Skeletal muscle satellite cell (primary cell): ENCODE measurements around the gene ARFGAP2.

Experiments used
- H3K27me3 ChIP-seq: 2 replicates; pipeline ENCODE4 v1.7.0; 2013; ENCODE audit warnings: low read length; ENCODE audit not compliant: control insufficient read depth, insufficient read depth
- H3K36me3 ChIP-seq: 2 replicates; pipeline ENCODE4 v1.7.0; 2013; ENCODE audit warnings: mild to moderate bottlenecking, control low read depth, low read length; ENCODE audit not compliant: insufficient read depth
- H3K4me1 ChIP-seq: 2 replicates; pipeline ENCODE4 v1.7.0; 2013; ENCODE audit warnings: low read length; ENCODE audit not compliant: control insufficient read depth, insufficient read depth
- H3K4me2 ChIP-seq: 2 replicates; pipeline ENCODE4 v1.7.0; 2013; ENCODE audit warnings: mild to moderate bottlenecking, low read length
- H3K4me3 ChIP-seq: 2 replicates; pipeline ENCODE4 v1.7.0; 2013; ENCODE audit warnings: low read length
- H3K9ac ChIP-seq: 2 replicates; pipeline ENCODE4 v1.7.0; 2013; ENCODE audit warnings: mild to moderate bottlenecking, low read depth, low read length, moderate library complexity
- H3K9me3 ChIP-seq: replicated peaks from 2 replicates; pipeline ENCODE4 v1.7.0; 2013; ENCODE audit warnings: mild to moderate bottlenecking, control low read depth, low read length

The ARFGAP2 gene

GRCh38 chr11:47178737-47179654 lies 2.3 kb upstream of the ARFGAP2 start:
- no peak overlapping the region for H3K4me3 ChIP-seq
- no peaks in the 10 kb centered on the region for H3K27me3 ChIP-seq
- no peak overlapping the region for H3K4me2 ChIP-seq
- H3K36me3 ChIP-seq, result peaks cover 1% of the 10 kb centered on the region
- H3K4me1 ChIP-seq, result peaks cover 17% of the 10 kb centered on the region
- H3K9me3 ChIP-seq, result no peaks in the 10 kb centered on the region
- H3K9ac ChIP-seq, result no peak overlapping the region

GRCh38 chr11:47178316-47178715 lies 1.6 kb upstream of the ARFGAP2 start:
- H3K4me2 ChIP-seq, result no peak overlapping the region
- no peaks in the 10 kb centered on the region for H3K9me3 ChIP-seq
- peaks cover 8% of the 10 kb centered on the region for H3K36me3 ChIP-seq
- no peak overlapping the region for H3K9ac ChIP-seq
- no peaks in the 10 kb centered on the region for H3K27me3 ChIP-seq
- no peak overlapping the region for H3K4me3 ChIP-seq
- H3K4me1 ChIP-seq, result peaks cover 17% of the 10 kb centered on the region

GRCh38 chr11:47177846-47178245 lies 1.2 kb upstream of the ARFGAP2 start:
- Histone ChIP-seq H3K4me1 (peaks cover 17% of the 10 kb centered on the region), H3K9ac (peak overlapping the region; percentile 91), H3K4me2 (peak overlapping the region; percentile 99), H3K9me3 (no peaks in the 10 kb centered on the region), H3K4me3 (peak overlapping the region; percentile 79), H3K27me3 (no peaks in the 10 kb centered on the region), H3K36me3 (peaks cover 13% of the 10 kb centered on the region)

- Histone ChIP-seq H3K36me3 (peaks cover 18% of the 10 kb centered on the region), H3K27me3 (no peaks in the 10 kb centered on the region), H3K9me3 (no peaks in the 10 kb centered on the region), H3K4me3 (peak overlapping the region; percentile 79), H3K4me2 (peak overlapping the region; percentile 99), H3K9ac (peak overlapping the region; percentile 91), H3K4me1 (peaks cover 17% of the 10 kb centered on the region)
These were observed 658 bp upstream of the ARFGAP2 start for GRCh38 chr11:47177229-47177845.

- peak overlapping the region; percentile 99 for H3K9ac ChIP-seq
- H3K4me1 ChIP-seq, result peaks cover 17% of the 10 kb centered on the region
- H3K36me3 ChIP-seq, result peaks cover 33% of the 10 kb centered on the region
These were observed 842 bp downstream of the ARFGAP2 start for GRCh38 chr11:47175746-47176327.

GRCh38 chr11:47172740-47173336 lies 3.8 kb downstream of the ARFGAP2 start:
- H3K4me1 ChIP-seq, result peaks cover 13% of the 10 kb centered on the region
- no peak overlapping the region for H3K4me2 ChIP-seq
- no peaks in the 10 kb centered on the region for H3K9me3 ChIP-seq
- H3K36me3 ChIP-seq, result peaks cover 54% of the 10 kb centered on the region
- H3K27me3 ChIP-seq, result no peaks in the 10 kb centered on the region
- H3K4me3 ChIP-seq, result no peak overlapping the region
- no peak overlapping the region for H3K9ac ChIP-seq

More at GRCh38 chr11:47175746-47176327, 842 bp downstream of the ARFGAP2 start:
- no peaks in the 10 kb centered on the region for H3K27me3 ChIP-seq
- H3K4me3 ChIP-seq, result peak overlapping the region; percentile 95
- H3K9me3 ChIP-seq, result no peaks in the 10 kb centered on the region
- H3K4me2 ChIP-seq, result peak overlapping the region; percentile 95

- no peak overlapping the region for H3K9ac ChIP-seq
- H3K27me3 ChIP-seq, result no peaks in the 10 kb centered on the region
- peaks cover 64% of the 10 kb centered on the region for H3K36me3 ChIP-seq
- no peaks in the 10 kb centered on the region for H3K9me3 ChIP-seq
- no peak overlapping the region for H3K4me3 ChIP-seq
- H3K4me2 ChIP-seq, result no peak overlapping the region
- H3K4me1 ChIP-seq, result peaks cover 8% of the 10 kb centered on the region
These were observed 4.8 kb downstream of the ARFGAP2 start for GRCh38 chr11:47171856-47172255.

GRCh38 chr11:47171061-47171838 lies 5.4 kb downstream of the ARFGAP2 start:
- Histone ChIP-seq H3K9ac (no peak overlapping the region), H3K4me1 (peaks cover 8% of the 10 kb centered on the region), H3K9me3 (no peaks in the 10 kb centered on the region), H3K36me3 (peaks cover 70% of the 10 kb centered on the region), H3K4me2 (no peak overlapping the region), H3K27me3 (no peaks in the 10 kb centered on the region), H3K4me3 (no peak overlapping the region)

GRCh38 chr11:47166368-47166767 lies 10.3 kb downstream of the ARFGAP2 start:
- Histone ChIP-seq H3K9me3 (no peaks in the 10 kb centered on the region), H3K4me2 (no peak overlapping the region), H3K4me3 (no peak overlapping the region), H3K4me1 (peaks cover 7% of the 10 kb centered on the region), H3K36me3 (peaks cover 75% of the 10 kb centered on the region), H3K27me3 (no peaks in the 10 kb centered on the region), H3K9ac (no peak overlapping the region)

- Histone ChIP-seq H3K36me3 (peaks cover 65% of the 10 kb centered on the region), H3K4me2 (no peak overlapping the region), H3K27me3 (no peaks in the 10 kb centered on the region), H3K9ac (no peak overlapping the region), H3K9me3 (no peaks in the 10 kb centered on the region), H3K4me1 (peaks cover 7% of the 10 kb centered on the region), H3K4me3 (no peak overlapping the region)
These were observed 11.3 kb downstream of the ARFGAP2 start for GRCh38 chr11:47165253-47165840.
